Hindlimb muscle (tissue), 1 donor: ENCODE results near the gene PLEKHB2. TPM values are rescaled to one million over a fixed set of nuclear protein-coding genes. Genes with fewer than 3 reads are reported as not detected.
"Not testable (repeated sequence)": the region's sequence is repeated elsewhere in the genome, so short reads cannot be mapped to it uniquely, and the experiment has no call there.

Experiments
- DNase-seq: peaks from one replicate; pipeline ENCODE4 v3.0.0-alpha.2; 2013
- polyA plus RNA-seq: library from polyadenylated mRNA; unstranded; fragments of 120-200 nt; gene quantifications from one replicate; pipeline ENCODE4 v1.2.1, GENCODE V29; 2013; ENCODE audit not compliant: insufficient read length

Gene PLEKHB2
- polyA plus RNA-seq, 1 donor, result 24.0 TPM

DNA sequence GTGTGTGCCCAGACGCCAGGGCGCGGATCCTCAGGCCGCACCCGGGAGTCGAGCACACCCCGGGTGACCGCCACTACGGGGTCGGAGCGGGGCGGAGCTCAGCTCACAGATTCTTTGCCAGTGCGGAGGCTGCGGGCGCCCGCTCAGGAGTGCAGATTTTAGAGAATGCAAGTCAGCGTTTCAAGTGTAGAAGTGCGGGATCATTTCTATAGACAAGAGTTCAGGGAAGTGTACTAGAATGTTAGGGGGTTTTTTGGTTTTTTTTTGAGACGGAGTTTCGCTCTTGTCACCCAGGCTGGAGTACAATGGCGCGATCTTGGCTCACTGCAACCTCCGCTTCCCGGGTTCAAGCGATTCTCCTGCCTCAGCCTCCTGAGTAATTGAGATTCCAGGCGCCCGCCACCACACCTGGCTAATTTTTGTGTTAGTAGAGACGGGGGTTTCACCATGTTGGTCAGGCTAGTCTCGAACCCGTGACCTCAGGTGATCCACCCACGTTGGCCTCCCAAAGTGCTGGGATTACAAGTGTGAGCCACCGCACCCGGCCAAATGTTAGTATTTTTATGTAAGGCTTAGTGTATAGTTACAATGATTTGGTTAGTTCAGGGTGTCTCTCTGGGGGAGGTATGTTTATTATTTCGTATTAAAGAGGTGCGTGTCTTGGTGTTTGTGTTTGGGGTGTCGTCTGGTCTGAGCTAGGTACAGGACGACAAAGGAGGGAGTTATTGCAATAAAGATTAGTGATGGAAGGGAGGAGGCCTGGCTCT lies 11.3 kb upstream of the PLEKHB2 start:
- no peak for DNase-seq

- no peak for DNase-seq
These were observed 10.5 kb upstream of the PLEKHB2 start for GRCh38 chr2:131094463-131095281.

DNA sequence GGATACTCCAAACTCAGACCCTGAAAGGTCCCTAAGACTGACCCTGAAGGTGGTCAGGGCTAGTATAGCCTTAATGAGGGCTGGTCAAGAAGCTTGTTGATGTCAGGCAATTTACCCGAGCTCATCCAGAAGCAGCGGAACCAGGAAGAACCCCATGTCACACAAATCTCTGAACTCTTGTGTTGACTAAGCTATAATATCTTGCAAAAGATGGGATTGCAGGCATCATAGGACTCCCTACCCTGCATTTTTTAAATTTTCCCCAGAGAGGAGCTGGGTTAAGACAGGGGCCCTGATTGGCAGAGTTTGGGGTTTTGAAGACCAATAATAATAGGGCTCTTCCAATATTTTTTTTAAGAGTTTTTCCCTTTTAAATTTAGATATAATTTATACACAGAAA lies 2.0 kb upstream of the PLEKHB2 start:
- DNase-seq, result no peak

GRCh38 chr2:131104487-131105155 lies 515 bp upstream of the PLEKHB2 start:
- DNase-seq, result no peak

DNA sequence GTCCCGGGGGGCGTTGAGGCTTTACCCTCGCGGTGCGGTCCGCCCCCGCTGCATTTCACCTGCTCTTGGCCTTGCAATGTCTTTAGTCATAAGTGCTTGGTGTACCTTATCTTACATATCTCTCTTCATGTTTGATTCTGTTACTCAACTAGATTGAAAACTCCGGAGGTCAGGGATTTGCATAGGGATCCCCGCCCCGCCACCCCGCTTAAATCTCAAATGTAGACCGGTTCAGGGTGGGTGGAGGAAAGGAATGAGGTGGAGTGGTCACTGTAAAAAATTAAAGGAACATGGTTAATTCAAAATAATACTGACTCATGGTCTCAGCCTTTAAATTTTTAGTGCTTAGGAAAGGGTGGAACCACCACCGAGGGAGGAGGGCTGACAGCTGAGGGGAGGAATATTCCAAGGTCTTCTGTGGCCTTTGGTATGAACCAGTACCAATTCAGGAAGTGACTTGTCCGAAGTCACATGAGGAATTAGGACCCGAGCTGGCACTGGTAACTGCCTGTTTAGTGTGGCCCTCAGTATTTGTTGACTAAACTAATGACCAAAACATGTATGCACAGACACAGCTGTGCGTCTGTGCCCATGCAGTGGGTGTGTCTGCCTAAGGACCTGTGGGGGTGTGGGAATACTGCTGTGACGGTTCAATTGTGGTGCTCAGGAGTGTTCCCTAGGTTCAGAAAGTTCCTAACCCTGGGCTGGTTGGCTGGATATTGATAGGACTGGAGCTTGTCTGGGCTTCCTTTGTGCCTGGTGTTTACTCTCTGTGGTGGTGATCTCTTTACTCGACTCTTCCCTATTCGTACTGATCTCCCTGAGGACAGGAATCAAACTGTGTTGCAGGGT lies 1.0 kb downstream of the PLEKHB2 start:
- DNase-seq, result no peak

GRCh38 chr2:131112529-131112928 lies 7.4 kb downstream of the PLEKHB2 start:
- DNase-seq, result no peak

- no peak for DNase-seq
These were observed 8.6 kb downstream of the PLEKHB2 start for GRCh38 chr2:131113566-131114227.

DNA sequence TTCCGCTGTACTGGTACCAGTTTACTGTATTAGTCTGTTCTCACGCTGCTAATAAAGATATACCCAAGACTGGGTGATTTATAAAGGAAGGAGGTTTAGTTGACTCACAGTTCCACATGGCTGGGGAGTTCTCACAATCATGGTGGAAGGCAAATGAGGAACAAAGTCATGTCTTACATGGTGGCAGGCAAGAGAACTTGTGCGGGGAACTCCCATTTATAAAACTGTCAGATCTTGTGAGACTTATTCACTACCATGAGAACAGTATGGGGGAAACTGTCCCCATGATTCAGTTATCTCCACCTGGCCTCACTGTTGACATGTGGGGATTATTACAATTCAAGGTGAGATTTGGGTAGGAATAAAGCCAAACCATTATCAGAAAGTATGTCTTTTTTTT lies 9.8 kb downstream of the PLEKHB2 start:
- DNase-seq, result not testable (repeated sequence)

DNA sequence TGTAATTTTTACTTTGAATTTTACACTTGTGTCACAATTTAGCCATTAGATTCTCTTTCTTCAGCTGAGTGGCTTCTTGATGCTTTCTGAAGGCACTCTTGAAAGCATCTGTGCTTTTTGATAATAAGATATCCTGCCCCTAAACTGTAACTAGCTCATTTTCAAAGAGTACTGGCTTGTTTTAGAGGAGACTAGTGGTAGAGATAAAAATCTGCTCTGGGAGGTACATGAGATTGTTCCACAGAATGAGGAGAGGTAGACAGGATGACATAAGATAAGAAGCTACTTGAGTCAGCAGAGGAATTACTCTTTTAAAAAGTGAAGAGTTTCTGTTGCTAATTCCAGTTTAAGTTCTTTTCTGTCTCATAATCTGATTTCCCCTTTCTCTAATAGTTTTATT lies 10.6 kb downstream of the PLEKHB2 start:
- no peak for DNase-seq

- DNase-seq, result no peak
These were observed 15.7 kb downstream of the PLEKHB2 start for GRCh38 chr2:131120815-131121317.

GRCh38 chr2:131121464-131121863 lies 16.3 kb downstream of the PLEKHB2 start:
- DNase-seq, result no peak

- DNase-seq, result no peak
These were observed 17.4 kb downstream of the PLEKHB2 start for GRCh38 chr2:131122496-131122895.

GRCh38 chr2:131123192-131123591 lies 18.1 kb downstream of the PLEKHB2 start:
- no peak for DNase-seq

DNA sequence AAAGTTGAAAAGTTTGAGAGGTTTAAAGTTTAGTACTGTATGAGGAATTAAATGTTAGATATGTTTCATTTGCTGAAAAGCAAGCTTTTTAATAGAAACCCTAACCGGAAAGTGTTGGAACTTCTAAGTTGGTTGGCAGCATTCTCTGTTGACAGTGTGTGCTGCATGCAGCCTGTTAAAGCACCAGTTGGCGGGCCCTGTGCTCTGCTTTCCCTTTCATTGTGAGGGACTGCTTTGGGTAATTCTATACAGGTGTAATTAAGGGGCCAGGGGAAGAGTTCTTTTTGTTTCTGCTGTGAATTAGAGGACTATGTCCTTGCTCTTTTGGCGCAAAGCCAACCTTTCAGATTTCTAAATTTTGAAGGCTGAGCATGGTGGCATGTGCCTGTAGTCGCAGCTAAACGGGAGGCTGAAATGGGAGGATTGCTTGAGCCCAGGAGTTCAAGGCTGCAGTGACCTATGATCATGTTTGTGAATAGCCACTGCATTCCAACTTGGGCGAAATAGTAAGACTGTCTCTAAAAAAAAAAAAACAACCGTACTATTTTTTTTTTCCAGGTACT lies 20.1 kb downstream of the PLEKHB2 start:
- no peak for DNase-seq

DNA sequence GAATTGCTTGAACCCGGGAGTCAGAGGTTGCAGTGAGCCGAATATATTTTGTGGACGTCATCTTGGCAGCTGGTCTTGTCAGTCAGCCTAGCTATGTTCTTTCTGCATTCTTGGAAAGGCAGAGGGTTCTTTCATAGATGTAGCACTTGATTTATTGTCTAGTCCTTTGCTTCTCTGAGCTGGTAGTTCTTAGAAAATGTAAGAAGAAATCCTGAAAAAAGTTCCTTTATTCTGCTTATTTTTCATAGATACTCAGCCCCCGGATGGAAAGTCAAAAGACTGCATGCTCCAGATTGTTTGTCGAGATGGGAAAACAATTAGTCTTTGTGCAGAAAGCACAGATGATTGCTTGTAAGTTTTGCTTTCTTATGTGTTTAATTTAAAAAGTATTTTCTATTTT lies 21.3 kb downstream of the PLEKHB2 start:
- DNase-seq, result no peak

DNA sequence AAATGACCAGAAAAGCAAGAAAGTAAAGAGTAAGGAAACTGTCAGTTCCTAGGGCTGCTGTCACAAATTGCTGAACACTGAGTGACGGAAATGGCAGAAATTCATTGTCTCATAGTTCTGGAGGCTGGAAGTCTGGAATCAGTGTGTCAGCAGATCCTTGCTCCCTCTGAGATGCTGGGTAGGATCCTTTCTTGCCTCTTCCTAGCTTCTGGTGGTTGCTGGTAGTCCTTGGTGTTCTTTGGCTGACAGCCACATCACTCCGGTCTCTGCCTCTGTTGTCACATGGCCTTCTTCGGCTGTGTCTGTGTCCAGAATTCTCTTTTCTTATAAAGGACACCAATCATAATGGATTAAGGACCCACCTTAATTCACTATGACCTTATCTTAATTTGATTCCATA lies 21.9 kb downstream of the PLEKHB2 start:
- DNase-seq, result no peak

DNA sequence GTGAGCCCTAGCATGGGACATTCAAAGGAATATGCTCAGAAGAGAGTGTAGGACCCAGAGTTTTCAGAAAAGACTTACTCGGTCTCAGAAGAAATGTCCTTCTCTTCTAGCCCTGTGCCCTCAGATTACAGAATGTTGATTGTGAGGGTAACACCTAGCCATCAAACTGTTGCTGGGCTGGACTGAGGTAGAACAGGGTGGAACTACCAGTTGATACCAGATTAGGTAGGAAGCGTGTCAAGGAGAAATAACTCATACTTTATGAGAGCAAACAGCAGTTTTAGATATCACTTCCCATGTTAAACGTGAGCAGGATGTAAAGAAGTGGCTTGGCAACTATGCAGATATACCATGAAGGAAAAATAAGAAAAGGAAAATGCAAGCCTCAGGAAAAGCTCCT lies 22.8 kb downstream of the PLEKHB2 start:
- no peak for DNase-seq

- no peak for DNase-seq
These were observed 25.1 kb downstream of the PLEKHB2 start for GRCh38 chr2:131130298-131130596.

DNA sequence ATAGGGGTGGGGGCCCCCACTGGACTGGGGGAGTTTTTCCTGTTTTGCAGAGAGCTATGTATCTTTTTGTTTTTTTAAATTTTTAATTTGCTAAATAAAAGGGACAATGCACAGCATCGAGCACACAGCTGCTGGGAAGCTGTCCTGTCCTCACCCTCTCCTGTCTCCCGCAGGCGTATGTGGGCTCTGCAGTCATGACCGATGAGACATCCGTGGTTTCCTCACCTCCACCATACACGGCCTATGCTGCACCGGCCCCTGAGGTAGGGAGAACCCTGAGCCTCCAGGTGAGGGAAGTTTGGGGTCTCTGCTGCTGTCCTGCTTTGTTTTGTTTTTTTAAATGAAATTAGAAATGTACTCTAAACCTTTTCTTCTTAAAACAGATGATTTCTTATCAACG lies 27.6 kb downstream of the PLEKHB2 start:
- DNase-seq, result no peak

DNA sequence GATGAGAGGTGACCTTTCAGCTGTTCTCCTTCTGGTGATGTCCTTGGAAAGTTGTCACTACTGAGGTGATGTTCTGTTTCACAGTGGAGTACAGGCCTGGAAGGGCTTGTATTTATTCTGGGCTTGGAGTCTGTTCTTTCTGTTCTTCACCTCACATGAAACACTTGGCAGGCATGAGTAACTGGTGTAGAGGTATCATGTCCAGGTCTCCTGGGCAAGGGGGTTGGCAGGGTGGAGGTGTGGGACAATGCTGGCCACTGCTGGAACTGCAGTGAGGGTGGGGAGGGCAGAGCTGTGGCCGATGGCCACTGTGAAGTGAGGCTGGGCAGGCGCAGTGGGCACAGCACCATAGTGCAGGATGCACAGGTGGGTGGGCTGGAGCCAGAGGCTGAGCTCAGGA lies 35.4 kb downstream of the PLEKHB2 start:
- no peak for DNase-seq

DNA sequence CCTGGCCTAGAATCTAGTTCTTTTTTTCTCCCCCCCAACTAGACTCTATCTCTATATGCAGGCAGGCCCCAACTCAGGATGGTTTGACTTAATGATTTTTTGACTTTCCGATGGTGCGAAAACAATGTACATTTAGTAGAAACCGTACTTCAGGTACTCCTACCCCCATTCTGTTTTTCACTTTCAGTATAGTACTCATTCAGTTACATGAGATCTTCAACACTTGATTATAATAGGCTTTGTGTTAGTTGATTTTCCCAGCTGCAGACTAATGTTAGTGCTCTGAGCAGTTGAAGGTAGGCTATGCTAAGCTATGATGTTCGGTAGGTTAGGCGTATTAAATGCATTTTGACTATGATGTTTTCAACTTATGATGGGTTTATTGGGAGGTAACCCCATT lies 37.7 kb downstream of the PLEKHB2 start:
- no peak for DNase-seq

- DNase-seq, result no peak
These were observed 38.7 kb downstream of the PLEKHB2 start for GRCh38 chr2:131143803-131144202.
